Endothelial cell of umbilical vein (primary cell): ENCODE data around the gene IL25. TPM values are rescaled to one million over a fixed set of nuclear protein-coding genes. Genes with fewer than 3 reads are reported as not detected.

Source experiments
- BruUV-seq: library from RNA; stranded (reverse); fragments of 400-500 nt; replicated peaks from 2 replicates; lab custom pipeline; 2021; lab: Mats Ljungman, UMichigan
- CTCF ChIA-PET: fragments of 300-600, 350-600 bp; sonication (Branson Sonifier 250); formaldehyde crosslinking; loops from one replicate; lab custom pipeline; 2021; ENCODE audit warnings: antibody characterized with exemption, inconsistent platforms; lab: Charles Lee
- POLR2A ChIA-PET: fragments of 300-600, 350-600 bp; sonication (Branson Sonifier 250); formaldehyde crosslinking; loops from one replicate; lab custom pipeline; 2021; ENCODE audit warnings: antibody characterized with exemption, inconsistent platforms; lab: Charles Lee
- DNase-seq: peaks from one replicate; pipeline ENCODE4 v3.0.0-alpha.2; 2011; ENCODE audit warnings: low read depth, low spot score
- FAIRE-seq: peaks from 2 replicates; lab custom pipeline; 2011; peaks lifted over from hg19 to GRCh38; lab: Jason Lieb, UNC
- H2AFZ ChIP-seq: 2 replicates; pipeline ENCODE4 v1.6.0; 2012; ENCODE audit warnings: low read depth, low read length, control low read depth, inconsistent platforms
- H3K27ac ChIP-seq: 2 replicates; pipeline ENCODE4 v1.5.1; 2011; ENCODE audit warnings: low read depth, mild to moderate bottlenecking, control low read depth, low read length, moderate library complexity; ENCODE audit not compliant: insufficient read depth
- H3K27me3 ChIP-seq, 2 experiments: 2 replicates each; pipeline versions ENCODE4 v1.6.0 to v1.6.1; 2011; ENCODE audit warnings: low read length in 2 of 2, mixed read lengths in 1 of 2; ENCODE audit not compliant: control insufficient read depth in 2 of 2, insufficient read depth in 2 of 2
- H3K36me3 ChIP-seq, 2 experiments: 2 replicates in 1 of 2; 3 replicates in 1 of 2; pipeline ENCODE4 v1.5.1; 2011; ENCODE audit warnings: low read length in 2 of 2, mild to moderate bottlenecking in 1 of 2, moderate library complexity in 1 of 2; ENCODE audit not compliant: control insufficient read depth in 2 of 2, insufficient read depth in 2 of 2; ENCODE audit errors: extremely low read depth in 1 of 2
- H3K4me1 ChIP-seq: 3 replicates; pipeline ENCODE4 v1.5.1; 2011; ENCODE audit warnings: mild to moderate bottlenecking, low read length; ENCODE audit not compliant: control insufficient read depth, insufficient read depth; ENCODE audit errors: extremely low read depth
- H3K4me2 ChIP-seq: 2 replicates; pipeline ENCODE4 v1.6.1; 2011; ENCODE audit warnings: low read length, control low read depth, mixed read lengths; ENCODE audit not compliant: insufficient read depth
- H3K4me3 ChIP-seq, 3 experiments: fragments of 200-600 bp in 1 of 3; sonication (generic), shearing (Covaris generic) in 1 of 3; replicated peaks in 1 of 3; 2 replicates each; pipeline ENCODE4 v1.5.1; 2011 to 2016; ENCODE audit warnings: control low read depth in 3 of 3, low read length in 3 of 3, mild to moderate bottlenecking in 2 of 3, inconsistent platforms in 1 of 3, low read depth in 1 of 3, moderate library complexity in 1 of 3; ENCODE audit not compliant: insufficient read depth in 1 of 3
- H3K79me2 ChIP-seq: 2 replicates; pipeline ENCODE4 v1.6.0; 2012; ENCODE audit warnings: low read length, inconsistent platforms; ENCODE audit not compliant: control insufficient read depth, insufficient read depth
- H3K9ac ChIP-seq: replicated peaks from 2 replicates; pipeline ENCODE3; 2011; ENCODE audit warnings: low read length, control low read depth; ENCODE audit not compliant: insufficient read depth; ENCODE audit errors: extremely low read depth
- H3K9me1 ChIP-seq: replicated peaks from 3 replicates; pipeline ENCODE4 v1.6.0; 2011; ENCODE audit warnings: mild to moderate bottlenecking, low read length; ENCODE audit not compliant: control insufficient read depth, insufficient read depth; ENCODE audit errors: extremely low read depth
- H3K9me3 ChIP-seq: replicated peaks from 2 replicates; pipeline ENCODE4 v1.5.1; 2012; ENCODE audit warnings: low read length, inconsistent platforms; ENCODE audit not compliant: control insufficient read depth, insufficient read depth
- H4K20me1 ChIP-seq: replicated peaks from 2 replicates; pipeline ENCODE3; 2011; ENCODE audit warnings: mild to moderate bottlenecking, low read length; ENCODE audit not compliant: control insufficient read depth, insufficient read depth; ENCODE audit errors: extremely low read depth
- CTCF ChIP-seq, 2 donors: IDR thresholded peaks; 1 replicate in 1 of 2; 2 replicates in 1 of 2; pipeline ENCODE4 v1.5.1; 2011; ENCODE audit warnings: low read length in 2 of 2, mild to moderate bottlenecking in 2 of 2, moderate library complexity in 2 of 2, control low read depth in 1 of 2, inconsistent platforms in 1 of 2, low read depth in 1 of 2; ENCODE audit not compliant: insufficient read depth in 1 of 2; ENCODE audit errors: extremely low read depth in 1 of 2
- EZH2 ChIP-seq: IDR thresholded peaks from 2 replicates; pipeline ENCODE4 v1.6.1; 2012; ENCODE audit warnings: borderline replicate concordance, low read depth, mild to moderate bottlenecking, moderate library complexity, low read length, inconsistent platforms; ENCODE audit not compliant: severe bottlenecking
- FOS ChIP-seq: IDR thresholded peaks from 2 replicates; pipeline ENCODE4 v1.6.1; 2011; ENCODE audit warnings: mild to moderate bottlenecking, low read length, moderate library complexity, borderline replicate concordance; ENCODE audit not compliant: insufficient read depth
- GATA2 ChIP-seq: IDR thresholded peaks from 2 replicates; pipeline ENCODE4 v1.7.0; 2011; ENCODE audit warnings: low read depth, mild to moderate bottlenecking, moderate library complexity, mixed read lengths, low read length; ENCODE audit not compliant: insufficient read length, insufficient read depth
- MAX ChIP-seq: IDR thresholded peaks from 2 replicates; pipeline ENCODE4 v1.6.1; 2011; ENCODE audit not compliant: insufficient read depth, insufficient read length
- MYC ChIP-seq: IDR thresholded peaks from one replicate; pipeline ENCODE4 v1.6.1; 2011; ENCODE audit warnings: mild to moderate bottlenecking, low read depth, low read length
- dilution Hi-C: fragments of 300-500 bp; cut with MboI; formaldehyde crosslinking; loops from one replicate; pipeline ENCODE4 v1.15.0; 2019; ENCODE audit warnings: low sequenced_read_pairs; ENCODE audit not compliant: extremely low pct_ligation_motif_present
- intact Hi-C: fragments of 100-400 bp; cut with micrococcal nuclease; formaldehyde crosslinking; loops from one replicate; pipeline ENCODE4 v1.10.0; 2022
- polyA plus RNA-seq, 4 experiments: library from polyadenylated mRNA; depleted of rRNA in 3 of 4; stranded (reverse) in 3 of 4; unstranded in 1 of 4; fragments of >200 nt; gene quantifications; 2 replicates each; pipeline versions ENCODE4 v1.2.1 to v1.2.3, GENCODE V29; 2011 to 2012; ENCODE audit warnings: missing spikeins in 1 of 4
- total RNA-seq: library from RNA; stranded (reverse); gene quantifications from 2 replicates; pipeline ENCODE4 v1.2.3, GENCODE V29; 2021

IL25 gene
- total and polyA plus RNA-seq, 2 donors (not counting 3 experiments of a cell fraction or from before 2014, with no cell fraction given) = not detected

GRCh38 chr14:23371865-23372264, 744 bp upstream of the IL25 start:
- Histone ChIP-seq H3K4me3 (no peak overlapping the region), H3K4me2 (no peak overlapping the region), H3K27me3 (peaks cover 13 to 18% of the 10 kb centered on the region in 2 experiments), H4K20me1 (no peaks in the 10 kb centered on the region), H3K9me3 (no peaks in the 10 kb centered on the region), H3K9ac (no peak overlapping the region), H3K27ac (no peak overlapping the region), H3K9me1 (no peaks in the 10 kb centered on the region), H3K79me2 (no peaks in the 10 kb centered on the region), H3K36me3 (no peaks in the 10 kb centered on the region), H2AFZ (no peak overlapping the region), H3K4me1 (no peaks in the 10 kb centered on the region)
- POLR2A ChIA-PET = no interaction called here
- dilution Hi-C loops (no loop called here), intact Hi-C loops (no loop called here)
- TF ChIP-seq EZH2 (no peak), GATA2 (no peak), MYC (no peak), MAX (no peak), CTCF (IDR thresholded peaks at IDR 0.05; ENCODE audit: extremely low read depth in 1 of 2, insufficient read depth in 1 of 2, low read depth in 1 of 2, low read length in 2 of 2) (no peak), FOS (no peak)
- no TSS peak for BruUV-seq
- CTCF ChIA-PET = no interaction called here
- FAIRE-seq = no peak
- no peak for DNase-seq
